Stimulated activated CD8-positive, alpha-beta memory T cell treated with anti-CD3 and anti-CD28 coated beads, Interleukin-15, amount 100 ng/mL, for 1 hour (primary cell): ENCODE results near the gene ST6GAL1.
"Not testable (repeated sequence)": the region's sequence is repeated elsewhere in the genome, so short reads cannot be mapped to it uniquely, and the experiment has no call there.

Experiments
- DNase-seq: peaks from one replicate; pipeline ENCODE4 v3.0.0-alpha.2; 2020; ENCODE audit warnings: low read depth

The ST6GAL1 gene

DNA sequence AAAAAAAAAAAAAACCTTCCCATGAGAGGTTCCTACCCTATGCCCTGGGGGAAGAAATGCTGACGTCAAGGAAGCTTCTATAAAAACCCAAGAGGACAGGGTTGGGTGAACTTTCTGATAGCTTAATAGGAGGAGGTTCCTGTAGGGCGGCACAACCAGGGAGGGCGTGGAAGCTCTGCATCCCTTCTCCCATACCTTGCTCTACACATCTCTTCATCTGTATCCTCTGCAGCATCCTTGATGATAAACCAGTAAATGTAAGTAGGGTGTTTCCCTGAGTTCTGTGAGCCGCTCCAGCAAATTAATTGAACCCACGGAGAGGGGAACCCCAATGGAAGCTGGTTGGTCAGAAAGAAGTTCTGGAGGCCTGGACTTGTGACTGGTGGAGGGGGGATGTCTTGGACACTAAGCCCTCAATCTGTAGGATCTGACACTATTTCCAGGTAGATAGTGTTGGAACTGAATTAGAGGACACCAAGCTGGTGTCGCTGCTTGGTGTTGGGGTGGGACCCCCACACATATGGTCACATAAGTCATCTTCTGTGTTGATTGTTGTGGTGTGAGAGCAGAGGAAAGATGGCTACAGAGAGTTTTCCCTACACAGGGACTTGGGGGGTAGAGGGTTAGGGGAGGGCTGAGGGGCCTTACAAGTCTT is 91.5 kb downstream of the ST6GAL1 start:
- no peak for DNase-seq

DNA sequence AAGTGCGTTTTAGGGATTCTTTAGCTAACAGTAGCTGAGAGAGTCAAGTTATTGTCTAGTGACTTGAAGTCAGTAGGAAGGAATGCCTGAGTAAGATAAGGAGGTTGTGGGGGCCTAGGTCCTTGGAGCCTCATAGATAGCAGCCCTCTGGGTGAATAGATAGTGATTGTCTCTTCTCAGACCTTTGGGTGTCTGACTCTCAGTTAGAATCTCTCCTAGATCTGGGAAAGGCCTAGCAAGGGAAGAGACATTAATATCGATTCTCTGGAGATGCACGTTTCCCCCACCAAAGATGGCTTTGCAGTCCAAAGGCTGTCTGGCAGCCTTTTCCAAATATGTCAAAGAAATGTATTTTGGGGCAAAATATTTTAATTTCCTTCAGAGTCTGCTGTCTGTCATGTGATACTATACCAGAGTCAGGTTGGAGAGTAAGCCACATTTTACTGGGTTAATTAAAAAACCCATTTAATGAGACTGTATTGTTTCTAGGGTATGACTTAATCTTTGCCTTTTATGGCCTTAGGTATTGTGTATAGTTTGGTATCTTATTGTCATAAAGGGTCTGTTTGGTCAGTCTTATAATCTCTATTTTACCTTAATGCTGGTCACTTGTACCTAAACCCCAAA is 92.2 kb downstream of the ST6GAL1 start:
- no peak for DNase-seq

DNA sequence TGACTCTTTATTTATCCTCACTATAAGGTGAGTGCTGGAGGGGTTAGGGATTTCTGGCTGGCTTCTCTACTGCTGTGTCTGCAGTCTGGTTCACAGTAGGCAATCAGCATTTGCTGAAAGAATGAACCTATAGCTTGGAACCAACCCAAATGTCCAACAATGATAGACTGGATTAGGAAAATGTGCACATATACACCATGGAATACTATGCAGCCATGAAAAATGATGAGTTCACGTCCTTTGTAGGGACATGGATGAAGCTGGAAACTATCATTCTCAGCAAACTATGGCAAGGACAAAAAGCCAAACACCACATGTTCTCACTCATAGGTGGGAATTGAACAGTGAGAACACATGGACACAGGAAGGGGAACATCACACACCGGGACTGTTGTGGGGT is 93.0 kb downstream of the ST6GAL1 start:
- not testable (repeated sequence) for DNase-seq

DNA sequence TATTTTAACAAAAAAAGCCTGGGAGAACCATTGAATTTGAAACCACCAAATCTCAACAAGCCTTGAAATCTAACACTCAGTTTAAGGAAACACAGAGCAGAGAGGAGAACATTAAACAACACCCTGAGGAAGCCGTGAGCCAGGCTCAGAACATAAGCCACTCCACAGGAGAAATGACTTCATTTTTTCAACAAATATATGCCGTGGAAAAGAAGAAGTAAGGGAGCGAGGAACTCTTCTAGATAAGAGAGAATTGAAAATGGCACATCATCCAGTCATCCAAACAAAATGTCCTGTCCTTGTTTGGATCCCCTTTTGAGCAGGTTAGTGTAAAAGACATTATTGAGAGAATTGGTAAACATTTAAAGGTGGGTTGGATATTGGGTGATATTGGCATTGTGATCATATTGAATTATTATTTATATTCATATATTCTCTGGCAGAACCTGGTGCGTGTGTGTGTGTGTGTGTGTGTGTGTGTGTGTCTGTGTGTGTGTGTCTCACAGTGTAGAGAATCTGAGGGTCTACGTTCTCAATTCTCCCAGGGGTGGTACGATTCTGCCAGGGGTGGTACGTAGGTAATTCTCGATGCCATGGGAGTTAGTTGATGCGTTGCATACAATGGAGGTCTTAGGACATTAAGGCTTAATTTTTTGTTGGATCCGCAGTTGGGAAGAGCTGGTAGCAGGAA is 94.4 kb downstream of the ST6GAL1 start:
- no peak for DNase-seq

DNA sequence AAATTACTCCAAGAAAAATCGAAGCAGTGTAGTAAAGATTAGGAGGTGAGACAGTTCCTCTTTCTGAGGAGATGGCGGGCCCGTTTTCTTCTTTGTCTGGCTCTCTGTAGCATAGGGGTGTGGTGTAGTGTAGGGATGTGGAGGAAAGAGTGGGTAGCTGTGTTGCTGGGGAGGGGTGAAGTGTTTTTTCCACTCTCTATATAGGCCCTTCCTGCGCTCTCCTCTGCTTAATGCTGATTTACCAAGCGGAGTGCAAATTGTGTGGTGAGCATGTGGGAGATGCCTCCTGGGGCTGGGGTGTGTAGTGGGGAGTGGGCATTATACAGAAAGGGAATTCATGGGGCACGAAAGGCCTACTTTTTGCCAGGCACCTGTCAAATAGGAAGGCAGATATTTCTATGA is 94.9 kb downstream of the ST6GAL1 start:
- DNase-seq: peak; percentile 29

DNA sequence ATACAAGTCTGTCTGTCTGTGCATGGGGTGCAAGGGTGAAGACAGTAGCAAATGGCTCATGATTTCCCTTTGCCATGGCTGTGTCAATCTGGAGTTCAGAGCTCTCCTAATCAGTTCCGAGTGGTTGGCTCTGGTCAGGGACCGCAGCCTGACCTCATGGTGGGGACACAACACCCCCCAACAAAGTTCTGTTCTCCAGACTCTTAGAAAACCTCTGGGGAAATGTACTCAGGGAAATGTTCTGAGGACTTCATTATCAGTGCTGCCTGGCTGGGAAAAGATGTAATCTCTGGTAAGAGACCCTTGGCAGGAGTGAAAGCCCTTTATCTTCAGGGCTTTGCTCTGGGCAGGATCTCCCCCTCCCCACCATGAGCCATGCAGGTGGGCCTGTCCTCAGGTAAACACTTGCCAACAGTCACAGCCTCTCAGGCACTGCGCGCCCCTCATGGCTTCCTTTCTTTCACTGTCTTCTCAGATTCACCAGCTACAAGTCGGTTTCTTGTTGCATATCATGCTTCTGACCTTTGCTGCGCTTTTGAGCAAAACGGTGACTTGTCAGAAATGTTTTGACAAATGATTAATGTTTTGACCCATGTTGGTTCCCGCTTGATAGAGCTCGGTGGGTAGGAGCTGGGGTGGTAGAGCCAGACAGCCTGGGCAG is 95.5 kb downstream of the ST6GAL1 start:
- DNase-seq: no peak

DNA sequence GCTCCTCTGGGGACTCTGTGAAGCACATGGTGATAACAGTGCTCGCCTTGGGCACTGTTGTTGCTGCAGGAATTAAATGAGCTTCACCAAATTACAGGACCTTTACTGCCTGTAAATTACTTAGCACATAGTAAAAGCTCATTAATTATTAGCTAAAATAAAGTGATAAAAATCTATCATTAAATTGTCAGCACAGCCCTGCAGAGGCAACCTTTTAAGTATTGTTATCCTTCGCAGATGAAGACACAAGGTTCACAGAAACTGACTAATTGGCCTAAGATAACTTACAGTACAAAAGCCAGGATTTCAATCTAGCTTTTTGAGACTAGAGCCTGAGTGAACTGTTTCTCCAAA is 96.0 kb downstream of the ST6GAL1 start:
- DNase-seq: no peak

DNA sequence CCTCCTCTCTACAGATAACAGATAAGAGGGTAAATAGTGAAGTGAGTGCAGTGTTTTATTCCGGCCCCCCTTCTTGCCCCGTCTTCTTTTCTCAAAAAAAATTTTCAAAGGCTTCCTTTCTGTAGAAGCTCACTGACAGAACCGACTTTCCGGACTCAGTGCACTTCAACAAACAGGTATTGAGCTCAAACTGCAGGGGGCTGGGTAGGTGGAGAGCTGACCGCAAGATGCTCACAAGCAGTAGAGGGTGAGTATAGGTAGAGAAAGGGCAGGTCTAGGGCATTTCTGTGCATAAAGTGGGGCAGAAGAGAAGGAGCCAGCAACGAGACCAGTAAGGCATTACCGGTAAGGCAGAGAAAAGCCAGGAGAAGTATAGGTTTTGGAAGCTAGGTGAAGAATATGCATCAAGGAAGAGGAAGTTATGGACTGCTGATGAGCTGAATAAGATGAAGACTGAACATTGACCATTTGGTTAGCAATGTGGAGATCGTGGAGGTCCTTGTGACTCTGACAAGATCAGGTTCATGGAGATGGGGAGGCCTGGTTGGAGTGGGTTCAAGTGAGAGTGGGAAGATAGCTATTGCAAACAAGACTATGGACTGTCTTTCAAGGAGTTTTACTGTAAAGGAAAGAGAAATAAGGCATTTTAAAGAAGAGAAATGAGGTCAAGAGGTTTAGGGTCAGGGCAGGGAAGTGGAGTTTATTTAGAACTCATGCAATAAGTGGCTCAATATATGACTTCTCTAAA is 97.4 kb downstream of the ST6GAL1 start:
- peak; percentile 41 for DNase-seq

DNA sequence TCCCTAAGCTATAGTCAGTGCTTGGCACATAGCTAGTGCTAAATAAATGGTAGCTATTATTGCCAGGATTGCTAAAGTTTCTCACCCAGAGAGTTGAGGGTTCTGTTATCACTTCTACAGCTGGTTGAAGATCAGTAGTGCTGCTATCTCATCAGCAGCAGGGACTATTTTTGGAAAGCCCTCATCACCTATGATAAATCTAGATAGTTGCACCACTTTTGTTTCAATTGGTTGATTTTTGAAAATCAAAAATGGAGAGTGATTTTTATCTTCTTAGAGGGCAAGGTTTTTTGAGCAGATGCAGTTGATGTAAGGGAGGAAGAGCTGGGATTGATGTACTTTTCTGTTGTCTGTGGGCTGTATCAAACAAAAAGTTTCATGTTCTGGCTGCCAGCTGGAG is 101.6 kb downstream of the ST6GAL1 start:
- no peak for DNase-seq

DNA sequence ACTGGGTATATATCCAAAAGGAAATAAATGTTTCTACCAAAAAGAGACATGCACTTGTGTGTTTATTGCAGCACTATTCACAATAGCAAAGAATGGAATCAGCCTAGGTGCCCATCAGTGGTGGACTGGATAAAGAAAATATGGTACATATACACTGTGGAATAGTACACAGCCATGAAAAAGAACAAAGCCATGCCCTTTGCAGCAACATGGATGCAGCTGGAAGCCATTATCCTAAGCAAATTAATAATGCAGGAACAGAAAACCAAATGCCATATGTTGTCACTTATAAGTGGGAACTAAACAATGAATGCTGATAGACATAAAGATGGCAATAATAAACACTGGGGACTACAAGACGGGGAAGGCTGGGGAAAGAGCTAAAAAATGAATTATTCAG is 106.1 kb downstream of the ST6GAL1 start:
- DNase-seq: no peak

DNA sequence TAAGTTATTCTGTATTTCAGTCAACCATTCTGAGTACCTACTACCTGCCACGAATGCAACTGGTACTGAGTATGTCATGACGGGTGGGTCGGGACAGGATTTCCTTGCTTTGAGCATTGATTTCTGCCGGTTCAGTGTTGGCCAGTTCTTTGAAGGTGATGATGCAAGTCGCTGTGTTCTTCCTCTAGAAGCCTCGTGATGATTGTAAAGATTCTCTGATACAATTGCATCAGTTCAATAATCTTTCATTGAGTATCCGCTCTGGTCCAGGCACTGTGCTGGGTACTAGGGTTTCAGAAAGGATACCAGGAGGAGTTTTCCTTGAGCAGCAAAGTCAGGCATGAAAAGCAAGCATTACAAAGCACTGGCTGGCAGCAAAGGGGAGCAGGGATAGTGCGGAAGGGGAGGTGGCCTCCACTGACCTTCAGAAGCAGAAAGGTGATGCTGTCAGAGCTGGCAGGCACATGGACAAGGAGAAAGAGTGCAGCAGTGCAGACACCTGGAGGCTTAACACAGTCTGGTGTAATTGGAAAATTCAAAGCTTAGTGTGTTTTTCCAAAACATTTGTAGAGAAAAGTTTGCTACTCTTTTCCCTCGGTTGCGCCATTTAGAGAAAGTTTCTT is 108.9 kb downstream of the ST6GAL1 start:
- DNase-seq: no peak

DNA sequence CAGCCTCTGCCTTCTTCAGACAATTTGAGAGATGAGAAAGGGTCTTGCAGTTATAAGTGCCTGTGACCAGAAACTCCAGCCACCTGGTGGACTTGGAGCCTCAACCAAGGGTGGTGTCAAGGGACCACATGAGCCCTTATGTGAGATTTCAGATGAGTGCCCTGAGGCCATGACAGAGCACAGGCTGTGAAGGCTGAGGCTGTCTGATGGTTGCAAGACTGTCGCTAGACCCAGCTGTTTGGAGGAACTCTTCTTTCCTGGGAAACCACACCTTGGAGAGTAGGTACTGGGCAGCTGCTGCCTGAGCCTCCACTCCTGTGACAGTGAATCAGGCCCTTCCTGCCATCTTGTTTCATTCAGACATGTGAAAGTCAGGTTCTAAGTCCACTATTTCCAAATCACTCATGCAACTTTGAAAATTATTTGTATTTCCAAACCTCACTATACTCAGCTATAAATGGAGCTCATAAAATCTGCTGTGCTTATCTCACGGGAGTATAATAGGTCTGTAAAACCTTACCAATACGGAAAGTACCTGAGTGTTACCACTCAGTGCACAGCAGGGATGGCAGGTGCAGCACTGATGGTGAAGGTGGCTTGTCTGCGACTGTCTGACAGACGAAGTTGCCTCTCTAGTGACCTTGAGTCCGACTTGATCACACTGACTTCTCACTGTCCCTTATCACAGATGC is 109.5 kb downstream of the ST6GAL1 start:
- DNase-seq: no peak

DNA sequence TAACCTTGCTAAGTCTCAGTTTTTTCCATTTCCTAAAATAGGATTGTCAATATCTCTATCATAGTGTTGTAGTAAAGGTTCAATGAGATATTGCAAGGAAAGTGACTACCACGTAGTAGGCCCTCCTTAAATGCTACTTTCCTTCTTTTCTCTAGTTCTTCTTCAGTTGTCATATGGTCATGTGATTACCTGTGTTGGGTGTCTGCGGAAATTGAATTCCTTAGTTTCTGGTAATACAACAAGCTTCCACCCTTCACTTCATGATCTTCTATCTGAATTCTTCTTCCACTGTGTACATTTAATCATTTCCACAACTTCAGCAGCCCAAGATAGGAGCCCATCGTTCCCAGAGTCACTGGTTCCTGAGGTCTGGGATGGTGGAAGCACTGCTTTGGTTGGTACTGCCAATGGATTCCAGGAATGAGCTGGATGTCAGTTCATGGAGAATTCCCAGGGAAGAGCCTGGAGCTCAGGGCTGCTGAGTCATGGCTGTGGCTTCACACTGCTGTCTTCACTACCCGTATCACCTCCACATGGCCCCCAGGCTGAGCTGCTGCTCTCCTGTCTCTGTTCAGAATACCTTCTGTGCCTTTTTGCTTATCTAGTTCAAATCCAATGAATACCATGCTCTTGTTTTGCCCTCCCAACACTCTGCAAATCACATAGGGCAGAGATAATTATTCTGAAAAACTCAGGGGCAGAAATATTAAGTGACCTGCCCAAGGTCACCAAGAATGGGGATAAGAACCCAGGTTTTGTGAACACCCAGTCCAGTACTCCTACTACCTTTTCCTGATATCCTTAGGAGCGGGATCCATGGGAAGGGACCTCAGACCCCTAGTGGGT is 110.4 kb downstream of the ST6GAL1 start:
- no peak for DNase-seq

DNA sequence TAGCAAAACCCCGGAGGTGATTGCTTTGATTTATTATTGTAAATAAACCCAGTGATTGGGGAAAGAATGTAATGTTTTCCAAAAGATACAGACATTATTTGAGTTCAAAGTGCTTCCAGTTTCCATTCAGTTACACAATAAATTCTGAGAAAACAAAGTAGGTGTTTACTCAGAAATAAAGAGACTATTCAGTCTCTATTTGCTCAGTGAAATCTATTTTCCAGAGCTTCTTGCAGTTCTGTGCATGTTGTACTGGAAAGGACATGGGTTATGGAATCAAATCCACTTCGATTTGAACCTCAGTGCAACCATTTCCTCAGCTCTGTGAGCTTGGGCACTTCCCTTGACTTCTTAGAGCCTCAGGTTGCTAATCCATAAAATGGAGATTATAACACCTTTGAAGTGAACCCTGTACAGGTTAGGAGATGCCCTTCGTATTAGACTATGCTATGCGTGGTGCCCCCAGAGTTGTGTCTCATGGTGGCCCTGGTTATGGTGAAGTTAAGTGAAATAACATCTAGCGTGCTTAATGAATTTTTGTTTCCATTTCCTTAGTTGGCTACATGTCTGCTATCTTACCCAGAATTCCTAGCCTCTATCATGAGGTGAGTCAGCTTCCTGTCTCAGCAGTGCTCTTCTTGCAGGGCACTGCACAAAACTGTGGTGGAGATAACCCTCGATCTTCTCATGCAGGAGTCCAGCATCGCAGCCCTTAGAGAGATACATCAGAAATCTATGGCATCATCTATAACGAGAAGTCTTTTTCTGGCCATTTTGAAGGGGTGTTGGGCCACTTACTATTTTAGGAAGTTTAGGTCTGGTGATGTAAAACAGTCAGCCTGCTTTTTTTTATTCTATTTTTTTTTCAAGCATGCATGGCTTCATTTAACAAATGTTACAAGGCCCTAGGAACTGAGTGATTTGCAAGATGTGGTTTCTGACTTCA is 111.3 kb downstream of the ST6GAL1 start:
- no peak for DNase-seq

DNA sequence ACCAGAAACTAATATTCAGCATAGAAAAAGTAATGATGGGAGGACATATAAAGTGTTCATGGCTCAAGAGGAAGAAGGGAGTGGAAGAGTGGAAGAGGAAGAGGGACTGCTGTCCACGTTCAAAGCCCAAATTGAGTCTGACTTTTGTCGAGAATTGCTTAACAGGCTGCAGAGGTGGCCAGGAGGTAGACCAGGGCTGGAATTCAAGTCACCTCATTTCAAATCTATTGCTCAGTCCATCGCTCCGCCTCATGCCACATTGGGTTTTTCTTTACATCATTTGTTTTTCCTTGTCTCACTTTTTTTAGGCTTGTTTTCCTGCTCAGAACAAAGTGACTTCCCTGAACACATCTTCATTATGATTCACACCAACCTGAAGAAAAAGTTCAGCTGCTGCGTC is 112.0 kb downstream of the ST6GAL1 start:
- DNase-seq: no peak

DNA sequence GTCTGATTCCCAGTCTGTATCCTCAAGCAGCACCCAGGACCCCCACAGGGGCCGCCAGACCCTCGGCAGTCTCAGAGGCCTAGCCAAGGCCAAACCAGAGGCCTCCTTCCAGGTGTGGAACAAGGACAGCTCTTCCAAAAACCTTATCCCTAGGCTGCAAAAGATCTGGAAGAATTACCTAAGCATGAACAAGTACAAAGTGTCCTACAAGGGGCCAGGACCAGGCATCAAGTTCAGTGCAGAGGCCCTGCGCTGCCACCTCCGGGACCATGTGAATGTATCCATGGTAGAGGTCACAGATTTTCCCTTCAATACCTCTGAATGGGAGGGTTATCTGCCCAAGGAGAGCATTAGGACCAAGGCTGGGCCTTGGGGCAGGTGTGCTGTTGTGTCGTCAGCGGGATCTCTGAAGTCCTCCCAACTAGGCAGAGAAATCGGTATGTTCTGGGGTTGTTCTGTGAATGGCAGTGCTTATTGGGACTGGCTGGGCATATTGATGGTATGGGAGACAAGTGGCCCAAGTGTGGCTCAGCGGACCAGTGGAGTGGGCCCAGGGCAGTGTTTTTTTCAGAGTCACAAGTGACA is 112.6 kb downstream of the ST6GAL1 start:
- no peak for DNase-seq

DNA sequence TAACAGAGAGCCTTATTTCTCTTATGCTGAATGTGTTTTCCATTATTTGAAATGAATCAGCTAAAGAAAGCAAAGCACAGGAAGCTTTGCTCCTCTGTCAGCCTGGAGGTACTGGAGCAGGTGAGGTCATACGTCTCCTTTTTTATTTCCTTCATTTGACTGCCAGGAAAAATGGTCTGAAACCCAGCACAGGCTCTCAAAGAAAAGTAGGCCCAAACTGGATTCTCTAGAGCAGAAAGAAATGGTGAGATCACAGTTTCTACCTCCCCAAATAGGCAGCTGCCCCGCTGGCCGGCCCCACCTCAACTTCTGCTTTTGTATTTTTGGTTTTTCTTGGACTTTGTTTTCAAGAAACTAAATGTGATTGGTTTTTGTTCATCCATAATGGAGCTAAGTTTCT is 113.9 kb downstream of the ST6GAL1 start:
- no peak for DNase-seq

DNA sequence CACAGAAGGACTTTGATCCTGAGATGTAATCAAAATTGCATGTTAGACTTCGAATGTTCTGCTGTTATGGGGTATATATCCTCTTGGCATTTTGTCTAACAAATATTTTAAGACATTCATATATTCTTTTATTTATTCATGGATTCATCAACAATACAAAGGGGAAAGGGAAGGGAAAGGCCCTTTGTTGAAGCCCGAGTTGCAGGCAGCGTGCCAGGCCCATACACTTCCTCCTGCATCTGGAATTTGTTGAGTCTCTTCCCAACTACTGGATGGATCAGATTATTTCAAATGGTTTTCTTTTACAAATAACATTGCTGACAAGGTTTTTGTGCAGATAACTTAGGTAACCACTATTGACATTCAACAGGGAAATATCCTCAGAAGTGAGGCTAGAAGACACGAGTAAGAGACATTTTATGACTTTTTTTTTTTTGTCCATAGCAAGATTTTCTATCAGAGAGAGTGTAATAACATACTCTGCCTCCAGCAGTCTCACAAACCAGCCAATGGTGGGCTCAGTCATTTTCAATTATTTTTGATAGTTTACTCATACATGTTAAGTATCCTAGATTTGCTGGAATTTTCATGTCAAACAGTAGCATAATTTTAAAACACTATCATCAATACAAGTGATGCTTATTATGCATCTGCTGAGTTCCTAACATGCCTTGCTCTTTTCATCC is 114.7 kb downstream of the ST6GAL1 start:
- no peak for DNase-seq
